HUES48 (cell line): ENCODE results near the gene ZNF735.
"Not testable (repeated sequence)": the region's sequence is repeated elsewhere in the genome, so short reads cannot be mapped to it uniquely, and the experiment has no call there.

Source experiments
- H3K27ac ChIP-seq: one replicate; pipeline ENCODE4 v1.7.0; 2013; ENCODE audit warnings: low read depth, low read length, inconsistent platforms
- H3K27me3 ChIP-seq: 2 replicates; pipeline ENCODE4 v1.6.1; 2013; ENCODE audit warnings: mild to moderate bottlenecking, low read length; ENCODE audit not compliant: control insufficient read depth, insufficient read depth
- H3K36me3 ChIP-seq: 2 replicates; pipeline ENCODE4 v1.6.1; 2013; ENCODE audit warnings: low read length; ENCODE audit not compliant: control insufficient read depth, insufficient read depth
- H3K4me1 ChIP-seq: 2 replicates; pipeline ENCODE4 v1.6.1; 2013; ENCODE audit warnings: mild to moderate bottlenecking, low read length; ENCODE audit not compliant: control insufficient read depth, insufficient read depth
- H3K4me3 ChIP-seq: 2 replicates; pipeline ENCODE4 v1.5.1; 2013; ENCODE audit warnings: mild to moderate bottlenecking, low read depth, low read length
- H3K9ac ChIP-seq: 2 replicates; pipeline ENCODE4 v1.6.1; 2013; ENCODE audit warnings: mild to moderate bottlenecking, low read depth, low read length, moderate library complexity
- H3K9me3 ChIP-seq: 2 replicates; pipeline ENCODE4 v1.6.1; 2013; ENCODE audit warnings: low read length; ENCODE audit not compliant: control insufficient read depth, insufficient read depth

Gene ZNF735

DNA sequence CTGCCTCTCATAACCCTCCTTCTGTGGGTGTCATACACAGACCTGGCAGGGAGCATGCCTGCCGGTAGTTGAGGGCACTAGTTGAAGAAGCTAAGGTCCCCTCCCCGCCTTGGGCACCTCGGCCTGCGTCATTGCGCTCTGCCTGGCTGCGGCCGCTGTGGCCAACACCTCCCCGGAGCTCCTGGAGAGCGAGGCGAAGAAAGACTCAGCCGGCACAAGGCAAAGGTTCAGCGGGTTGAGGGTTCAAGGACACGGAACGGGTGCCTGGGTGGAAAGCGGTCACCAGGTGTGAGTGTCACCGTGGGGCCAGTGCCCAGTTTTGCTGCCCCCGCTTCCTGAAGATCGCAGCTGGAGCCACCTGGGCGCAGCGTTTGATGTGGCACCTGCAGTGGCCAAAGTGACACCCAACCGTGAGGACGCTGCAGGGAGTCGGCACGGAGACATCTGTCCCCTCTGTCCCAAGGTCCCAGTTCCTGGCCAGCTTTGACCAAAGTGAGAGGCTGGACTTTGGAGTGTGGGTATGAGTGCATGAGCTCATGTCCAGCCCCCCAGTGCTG lies 14.8 kb upstream of the ZNF735 start:
- Histone ChIP-seq H3K4me3 (no peak overlapping the region), H3K27me3 (no peaks in the 10 kb centered on the region), H3K9ac (no peak overlapping the region), H3K4me1 (no peaks in the 10 kb centered on the region), H3K36me3 (no peaks in the 10 kb centered on the region), H3K27ac (no peak overlapping the region), H3K9me3 (peaks cover 76% of the 10 kb centered on the region)

DNA sequence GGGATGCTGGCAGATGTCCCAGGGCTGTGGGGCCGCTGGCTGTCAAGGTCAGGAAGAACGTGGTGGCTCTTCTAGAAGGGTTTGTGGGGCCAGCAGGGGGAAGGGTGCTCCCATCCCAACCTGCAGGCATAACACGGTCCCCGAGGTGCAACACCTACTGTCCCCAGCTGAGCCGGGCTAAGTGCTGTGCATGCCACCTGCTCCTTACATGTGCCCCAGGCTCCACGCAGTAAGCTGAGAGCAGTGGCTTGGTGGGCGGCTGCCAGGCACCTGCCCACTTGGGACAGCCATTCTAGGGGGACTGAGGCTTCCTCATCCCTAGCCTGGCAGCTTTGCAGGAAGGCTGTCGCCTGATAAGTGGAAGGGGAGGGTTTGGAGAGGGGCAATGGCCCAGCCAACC lies 14.2 kb upstream of the ZNF735 start:
- Histone ChIP-seq H3K9ac (no peak overlapping the region), H3K9me3 (peaks cover 71% of the 10 kb centered on the region), H3K4me1 (no peaks in the 10 kb centered on the region), H3K4me3 (no peak overlapping the region; the same call in 1 of the 2 replicates), H3K36me3 (no peaks in the 10 kb centered on the region), H3K27ac (no peak overlapping the region), H3K27me3 (no peaks in the 10 kb centered on the region)

DNA sequence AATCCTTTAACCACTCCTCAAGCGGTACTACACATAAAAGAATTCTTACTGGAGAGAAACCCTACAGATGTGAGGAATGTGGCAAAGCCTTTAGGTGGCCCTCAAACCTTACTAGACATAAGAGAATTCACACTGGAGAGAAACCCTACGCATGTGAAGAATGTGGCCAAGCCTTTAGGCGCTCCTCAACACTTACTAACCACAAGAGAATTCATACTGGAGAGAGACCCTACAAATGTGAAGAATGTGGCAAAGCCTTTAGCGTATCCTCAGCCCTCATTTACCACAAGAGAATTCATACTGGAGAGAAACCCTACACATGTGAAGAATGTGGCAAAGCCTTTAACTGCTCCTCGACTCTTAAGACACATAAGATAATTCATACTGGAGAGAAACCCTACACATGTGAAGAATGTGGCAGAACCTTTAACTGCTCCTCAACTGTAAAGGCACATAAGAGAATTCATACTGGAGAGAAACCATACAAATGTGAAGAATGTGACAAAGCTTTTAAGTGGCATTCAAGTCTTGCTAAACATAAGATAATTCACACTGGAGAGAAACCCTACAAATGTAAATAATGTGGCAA lies 12.8 kb downstream of the ZNF735 start:
- H3K9me3 ChIP-seq, result peaks cover 76% of the 10 kb centered on the region

DNA sequence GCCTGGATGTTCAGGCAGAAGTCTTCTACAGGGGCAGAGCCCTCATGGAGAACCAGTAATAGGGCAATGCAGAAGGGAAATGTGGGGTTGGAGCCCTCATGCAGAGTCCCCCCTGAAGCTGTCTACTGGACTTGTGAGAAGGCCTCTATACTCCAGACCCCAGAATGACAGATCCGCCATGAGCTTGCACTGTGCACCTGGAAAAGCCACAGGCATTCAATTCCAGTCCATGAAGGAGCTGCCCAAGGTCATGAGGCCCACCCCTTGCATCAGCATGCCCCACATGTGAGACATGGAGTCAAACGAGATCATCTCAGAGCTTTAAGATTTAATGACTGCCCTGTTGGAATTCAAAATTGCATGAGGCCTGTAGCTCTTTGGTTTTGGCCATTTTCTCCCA lies 16.4 kb downstream of the ZNF735 start:
- no peaks in the 10 kb centered on the region for H3K27me3 ChIP-seq
- no peak overlapping the region for H3K4me3 ChIP-seq
- peaks cover 86% of the 10 kb centered on the region for H3K9me3 ChIP-seq
- H3K27ac ChIP-seq, result no peak overlapping the region
- no peak overlapping the region for H3K9ac ChIP-seq
- H3K4me1 ChIP-seq, result no peaks in the 10 kb centered on the region
- H3K36me3 ChIP-seq, result no peaks in the 10 kb centered on the region

More for the DNA sequence above, 12.8 kb downstream of the ZNF735 start:
- not testable (repeated sequence) for H3K4me1 ChIP-seq, H3K27ac ChIP-seq, H3K9ac ChIP-seq, H3K27me3 ChIP-seq, H3K36me3 ChIP-seq, H3K4me3 ChIP-seq

DNA sequence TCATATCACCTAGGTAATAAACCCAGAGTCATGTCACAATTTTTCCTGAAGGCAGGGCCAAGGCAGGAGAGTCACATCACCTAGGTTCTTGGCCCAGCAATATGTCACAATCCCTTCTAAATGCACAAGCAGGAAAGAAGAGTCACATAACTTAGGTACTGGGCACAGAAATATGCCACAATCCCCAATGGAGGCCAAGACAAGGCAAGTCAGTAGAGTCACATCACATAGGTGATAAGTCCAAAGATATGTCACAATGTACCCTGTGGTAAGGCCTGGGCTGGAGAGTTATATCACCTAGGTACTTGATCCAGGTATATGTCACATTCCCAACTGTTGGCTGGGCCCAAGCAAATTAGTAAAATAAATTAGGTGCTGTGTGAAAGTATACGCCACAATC lies 21.2 kb downstream of the ZNF735 start, which contains the start of gene ZNF679:
Gene ZNF679, plus strand, starts transcription at position 301 of the 400 bp plus-strand sequence. CDS start 20,644 bp downstream, outside the sequence.
- H3K4me1 ChIP-seq, H3K27ac ChIP-seq, H3K4me3 ChIP-seq, H3K9ac ChIP-seq, H3K27me3 ChIP-seq, H3K36me3 ChIP-seq: not testable (repeated sequence)
- H3K9me3 ChIP-seq, result peaks cover 87% of the 10 kb centered on the region

DNA sequence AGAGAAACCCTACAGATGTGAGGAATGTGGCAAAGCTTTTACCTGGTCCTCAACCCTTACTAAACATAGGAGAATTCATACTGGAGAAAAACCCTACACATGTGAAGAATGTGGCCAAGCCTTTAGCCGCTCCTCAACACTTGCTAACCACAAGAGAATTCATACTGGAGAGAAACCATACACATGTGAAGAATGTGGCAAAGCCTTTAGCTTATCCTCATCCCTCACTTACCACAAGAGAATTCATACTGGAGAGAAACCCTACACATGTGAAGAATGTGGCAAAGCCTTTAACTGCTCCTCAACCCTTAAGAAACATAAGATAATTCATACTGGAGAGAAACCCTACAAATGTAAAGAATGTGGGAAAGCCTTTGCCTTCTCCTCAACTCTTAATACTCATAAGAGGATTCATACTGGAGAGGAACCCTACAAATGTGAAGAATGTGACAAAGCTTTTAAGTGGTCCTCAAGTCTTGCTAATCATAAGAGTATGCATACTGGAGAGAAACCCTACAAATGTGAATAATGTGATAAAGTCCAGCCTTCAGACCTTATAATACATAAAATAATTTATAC lies 59.4 kb downstream of the ZNF735 start:
- Histone ChIP-seq H3K4me3 (no peak overlapping the region), H3K4me1 (no peaks in the 10 kb centered on the region), H3K9me3 (peaks cover 72% of the 10 kb centered on the region), H3K36me3 (no peaks in the 10 kb centered on the region), H3K27ac (no peak overlapping the region), H3K9ac (no peak overlapping the region), H3K27me3 (no peaks in the 10 kb centered on the region)
